T-helper 17 cell (primary cell): Measurements from ENCODE around the gene TSKS. TPM values are rescaled to one million over a fixed set of nuclear protein-coding genes. Genes with fewer than 3 reads are reported as not detected.

ENCODE experiments used
- ATAC-seq: fragments of 150-1000 bp; cut with Tn5 transposase; 2 replicates; pipeline ENCODE4 v1.10.0; 2021; ENCODE audit warnings: mild to moderate bottlenecking, moderate library complexity
- DNase-seq, 3 donors: peaks; one replicate each; pipeline versions ENCODE4 v3.0.0 to v3.0.0-alpha.2; 2020 to 2021
- H3K9me3 ChIP-seq: one replicate; pipeline ENCODE4 v1.7.0; 2013; ENCODE audit warnings: low read length, mild to moderate bottlenecking; ENCODE audit not compliant: control insufficient read depth, poor library complexity, severe bottlenecking
- H3K27ac Mint-ChIP-seq: one replicate; pipeline ENCODE4 v1.8.0; 2022; ENCODE audit warnings: mild to moderate bottlenecking, moderate library complexity, mixed read lengths
- H3K27me3 Mint-ChIP-seq: one replicate; pipeline ENCODE4 v1.8.0; 2022; ENCODE audit warnings: mixed read lengths
- H3K36me3 Mint-ChIP-seq: one replicate; pipeline ENCODE4 v1.8.0; 2022; ENCODE audit warnings: low read depth, mixed read lengths
- H3K4me1 Mint-ChIP-seq: one replicate; pipeline ENCODE4 v1.8.0; 2022; ENCODE audit warnings: mild to moderate bottlenecking, mixed read lengths
- H3K4me3 Mint-ChIP-seq: one replicate; pipeline ENCODE4 v1.8.0; 2022; ENCODE audit warnings: mild to moderate bottlenecking, moderate library complexity, mixed read lengths
- total RNA-seq, 4 donors: library from RNA in 2 of 4; stranded (reverse) in 2 of 4; gene quantifications; one replicate each; pipeline ENCODE4 v1.2.3 and lab custom pipeline; 2022 to 2026

Gene TSKS
- total RNA-seq, 2 donors from 2014 or later = 0.87 to 1.9 TPM

DNA sequence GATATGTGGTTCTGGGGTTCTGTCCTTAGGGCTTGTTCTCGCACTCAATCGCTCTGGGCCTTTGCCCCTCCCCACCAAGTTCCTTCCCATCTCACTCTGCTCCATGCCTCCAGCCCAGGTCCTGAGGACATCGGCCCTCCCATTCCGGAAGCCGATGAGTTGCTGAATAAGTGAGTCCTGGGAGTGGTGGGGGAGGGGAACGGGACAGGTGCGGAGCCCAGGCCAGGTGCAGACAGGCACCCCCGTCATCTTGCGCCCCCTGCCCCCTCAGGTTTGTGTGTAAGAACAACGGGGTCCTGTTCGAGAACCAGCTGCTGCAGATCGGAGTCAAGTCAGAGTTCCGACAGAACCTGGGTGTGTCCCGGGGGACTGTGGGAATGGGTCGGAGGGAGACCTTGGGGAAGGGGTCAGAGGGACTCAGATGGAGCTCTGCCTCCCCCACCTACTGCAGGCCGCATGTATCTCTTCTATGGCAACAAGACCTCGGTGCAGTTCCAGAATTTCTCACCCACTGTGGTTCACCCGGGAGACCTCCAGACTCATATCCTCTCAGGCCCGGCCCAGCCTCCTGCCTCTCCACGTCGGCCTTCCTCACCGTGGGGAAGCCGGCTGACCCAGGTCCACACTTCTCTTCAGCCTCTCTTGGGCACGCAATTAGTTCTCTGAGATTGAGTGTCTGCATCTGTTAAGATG, 39.9 kb upstream of the TSKS start:
- ATAC-seq (no peak), DNase-seq (no peak)
- H3K27ac Mint-ChIP-seq = no peak overlapping the region
- H3K27me3 Mint-ChIP-seq = no peaks in the 10 kb centered on the region
- H3K4me1 Mint-ChIP-seq = peaks cover 4% of the 10 kb centered on the region
- peaks cover 3% of the 10 kb centered on the region for H3K36me3 Mint-ChIP-seq
- H3K9me3 ChIP-seq = no peaks in the 10 kb centered on the region
- no peak overlapping the region for H3K4me3 Mint-ChIP-seq

DNA sequence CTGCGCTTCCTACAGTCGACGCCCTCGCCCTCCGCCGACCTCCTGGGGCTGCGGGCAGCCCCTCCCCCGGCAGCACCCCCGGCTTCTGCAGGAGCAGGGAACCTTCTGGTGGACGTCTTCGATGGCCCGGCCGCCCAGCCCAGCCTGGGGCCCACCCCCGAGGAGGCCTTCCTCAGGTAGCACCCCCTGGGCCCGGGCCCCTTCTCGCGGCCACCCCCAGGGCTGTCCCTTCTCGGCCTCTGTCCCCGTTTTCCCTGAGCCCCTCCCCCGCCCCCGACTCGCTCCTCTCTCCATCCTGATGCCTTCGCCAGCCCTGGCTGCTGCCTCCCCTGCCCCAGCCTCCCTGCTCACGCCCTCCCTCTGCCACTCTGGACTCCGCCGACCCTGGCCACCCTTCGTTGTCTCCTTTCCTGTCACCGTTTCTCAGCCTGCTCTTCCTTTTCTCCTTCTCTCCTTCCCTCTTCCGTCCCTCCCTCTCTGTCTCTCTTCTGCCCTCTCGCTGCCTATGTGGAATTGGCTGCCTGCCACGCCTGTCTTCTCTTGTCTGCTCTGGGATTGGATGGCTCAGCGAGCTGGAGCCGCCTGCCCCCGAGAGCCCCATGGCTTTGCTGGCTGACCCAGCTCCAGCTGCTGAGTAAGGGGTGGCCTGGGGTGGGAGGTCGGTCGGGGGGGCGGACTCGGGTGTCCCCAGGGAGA, 39.0 kb upstream of the TSKS start:
- H3K9me3 ChIP-seq = no peaks in the 10 kb centered on the region
- Mint-ChIP-seq H3K27me3 (no peaks in the 10 kb centered on the region), H3K27ac (no peak overlapping the region), H3K4me1 (peaks cover 3% of the 10 kb centered on the region), H3K36me3 (peaks cover 3% of the 10 kb centered on the region), H3K4me3 (no peak overlapping the region)
- no peak for DNase-seq
- ATAC-seq = no peak

DNA sequence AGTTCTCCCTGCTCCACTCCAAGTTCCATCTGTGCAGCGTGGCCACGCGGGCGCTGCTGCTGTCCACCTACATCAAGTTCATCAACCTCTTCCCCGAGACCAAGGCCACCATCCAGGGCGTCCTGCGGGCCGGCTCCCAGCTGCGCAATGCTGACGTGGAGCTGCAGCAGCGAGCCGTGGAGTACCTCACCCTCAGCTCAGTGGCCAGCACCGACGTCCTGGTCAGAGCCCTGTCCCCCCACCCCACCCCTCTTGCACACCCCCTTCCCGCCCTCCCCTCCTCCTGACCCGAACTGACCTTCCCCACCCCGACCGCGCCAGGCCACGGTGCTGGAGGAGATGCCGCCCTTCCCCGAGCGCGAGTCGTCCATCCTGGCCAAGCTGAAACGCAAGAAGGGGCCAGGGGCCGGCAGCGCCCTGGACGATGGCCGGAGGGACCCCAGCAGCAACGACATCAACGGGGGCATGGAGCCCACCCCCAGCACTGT, 38.3 kb upstream of the TSKS start:
- ATAC-seq = no peak
- no peak overlapping the region for H3K4me3 Mint-ChIP-seq
- H3K27ac Mint-ChIP-seq = no peak overlapping the region
- H3K27me3 Mint-ChIP-seq = no peaks in the 10 kb centered on the region
- H3K9me3 ChIP-seq = no peaks in the 10 kb centered on the region
- H3K4me1 Mint-ChIP-seq = peaks cover 3% of the 10 kb centered on the region
- peaks cover 3% of the 10 kb centered on the region for H3K36me3 Mint-ChIP-seq
- DNase-seq = no peak

DNA sequence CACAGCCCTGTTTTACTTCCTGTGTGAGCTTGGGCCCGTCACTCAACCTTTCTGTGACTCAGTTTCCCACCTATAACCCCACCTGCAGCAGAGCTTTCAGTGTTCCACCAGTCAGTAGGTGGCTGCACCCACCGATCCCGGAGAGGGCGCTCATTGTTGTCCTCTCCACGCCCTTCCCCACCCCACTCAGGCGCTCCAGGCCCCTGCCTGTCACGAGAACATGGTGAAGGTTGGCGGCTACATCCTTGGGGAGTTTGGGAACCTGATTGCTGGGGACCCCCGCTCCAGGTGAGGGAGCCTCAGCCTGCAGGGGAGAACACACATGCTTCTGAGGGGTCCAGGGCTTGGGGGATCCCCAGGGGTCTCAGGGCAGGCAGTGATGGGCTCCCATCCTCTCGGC, 37.7 kb upstream of the TSKS start:
- Mint-ChIP-seq H3K27me3 (no peaks in the 10 kb centered on the region), H3K36me3 (no peaks in the 10 kb centered on the region), H3K4me3 (no peak overlapping the region), H3K4me1 (no peaks in the 10 kb centered on the region), H3K27ac (no peak overlapping the region)
- DNase-seq (no peak), ATAC-seq (no peak)
- H3K9me3 ChIP-seq = no peaks in the 10 kb centered on the region

DNA sequence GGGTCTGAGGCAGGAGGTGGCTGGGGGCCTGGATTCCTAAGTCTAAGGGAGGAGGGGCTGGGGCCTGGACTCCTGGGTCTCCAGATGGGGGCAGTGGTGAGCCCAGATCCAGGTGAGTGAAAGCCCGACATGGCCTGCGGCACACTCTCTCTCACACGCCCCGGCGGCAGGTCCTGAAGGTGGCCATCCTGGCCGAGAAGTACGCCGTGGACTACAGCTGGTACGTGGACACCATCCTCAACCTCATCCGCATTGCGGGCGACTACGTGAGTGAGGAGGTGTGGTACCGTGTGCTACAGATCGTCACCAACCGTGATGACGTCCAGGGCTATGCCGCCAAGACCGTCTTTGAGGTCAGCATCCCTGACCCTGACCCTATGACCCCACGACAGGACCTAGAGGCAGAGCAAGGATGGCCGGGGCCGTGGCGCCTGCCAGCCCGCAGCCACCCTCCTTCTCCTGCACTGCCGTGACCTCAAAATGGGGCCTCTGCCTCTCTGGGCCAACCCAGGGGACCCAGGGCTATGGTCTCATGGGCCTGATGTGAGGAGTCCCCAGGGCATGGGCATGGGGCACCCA, 36.8 kb upstream of the TSKS start:
- ATAC-seq = peak; percentile 30
- Mint-ChIP-seq H3K4me3 (no peak overlapping the region), H3K27me3 (no peaks in the 10 kb centered on the region), H3K4me1 (no peaks in the 10 kb centered on the region), H3K27ac (no peak overlapping the region), H3K36me3 (no peaks in the 10 kb centered on the region)
- H3K9me3 ChIP-seq = no peaks in the 10 kb centered on the region
- no peak for DNase-seq

DNA sequence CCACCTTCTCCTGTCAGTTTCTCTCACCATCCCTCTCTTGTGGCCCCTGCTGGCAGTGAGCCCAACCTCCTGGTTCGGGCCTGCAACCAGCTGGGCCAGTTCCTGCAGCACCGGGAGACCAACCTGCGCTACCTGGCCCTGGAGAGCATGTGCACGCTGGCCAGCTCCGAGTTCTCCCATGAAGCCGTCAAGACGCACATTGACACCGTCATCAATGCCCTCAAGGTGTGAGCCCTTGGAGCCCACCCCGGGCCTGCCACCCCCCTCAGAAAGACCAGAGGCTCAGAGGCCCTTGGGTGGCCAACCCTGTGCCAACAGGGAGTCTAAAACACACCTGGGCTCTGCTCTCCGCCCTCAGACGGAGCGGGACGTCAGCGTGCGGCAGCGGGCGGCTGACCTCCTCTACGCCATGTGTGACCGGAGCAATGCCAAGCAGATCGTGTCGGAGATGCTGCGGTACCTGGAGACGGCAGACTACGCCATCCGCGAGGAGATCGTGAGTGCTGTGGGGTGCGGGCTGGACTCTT, 36.2 kb upstream of the TSKS start:
- no peaks in the 10 kb centered on the region for H3K27me3 Mint-ChIP-seq
- DNase-seq (no peak), ATAC-seq (no peak)
- H3K4me3 Mint-ChIP-seq = no peak overlapping the region
- H3K9me3 ChIP-seq = no peaks in the 10 kb centered on the region
- no peaks in the 10 kb centered on the region for H3K4me1 Mint-ChIP-seq
- no peak overlapping the region for H3K27ac Mint-ChIP-seq
- H3K36me3 Mint-ChIP-seq = no peaks in the 10 kb centered on the region

DNA sequence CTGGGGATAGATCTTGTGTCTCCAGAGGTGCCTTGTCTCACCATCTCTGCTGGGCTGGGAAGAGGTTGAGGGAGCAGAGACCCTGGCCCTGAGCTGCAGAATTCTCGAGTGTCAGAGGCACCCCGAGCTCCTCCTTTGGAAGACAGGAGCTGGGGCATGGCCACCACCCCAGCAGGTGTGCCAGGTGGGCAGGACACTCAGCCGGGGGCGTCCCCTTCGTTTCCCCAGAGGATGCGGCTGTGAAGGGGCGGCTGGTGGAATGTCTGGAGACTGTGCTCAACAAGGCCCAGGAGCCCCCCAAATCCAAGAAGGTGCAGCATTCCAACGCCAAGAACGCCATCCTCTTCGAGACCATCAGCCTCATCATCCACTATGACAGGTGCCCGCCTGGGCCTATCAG, 35.5 kb upstream of the TSKS start:
- Mint-ChIP-seq H3K27ac (no peak overlapping the region), H3K27me3 (no peaks in the 10 kb centered on the region), H3K4me1 (no peaks in the 10 kb centered on the region), H3K4me3 (no peak overlapping the region), H3K36me3 (peaks cover under 1% of the 10 kb centered on the region)
- DNase-seq = no peak
- ATAC-seq = no peak
- no peaks in the 10 kb centered on the region for H3K9me3 ChIP-seq

DNA sequence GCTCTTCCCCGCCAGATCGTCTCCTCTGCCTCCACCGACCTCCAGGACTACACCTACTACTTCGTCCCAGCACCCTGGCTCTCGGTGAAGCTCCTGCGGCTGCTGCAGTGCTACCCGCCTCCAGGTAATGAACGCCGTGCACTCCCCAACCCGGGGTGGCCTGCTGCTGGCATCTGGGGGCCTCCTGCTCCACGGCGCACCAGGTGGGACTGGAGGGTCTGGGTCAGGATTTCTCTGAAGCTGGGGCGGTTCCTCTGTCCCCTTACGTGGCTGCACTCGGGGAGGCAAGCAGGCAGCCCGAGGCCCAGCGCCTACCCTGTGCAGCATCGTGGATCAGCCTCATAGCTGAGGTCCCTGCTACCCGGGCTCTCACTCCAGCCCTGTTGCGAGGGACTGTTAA, 32.5 kb upstream of the TSKS start:
- ATAC-seq = no peak
- Mint-ChIP-seq H3K4me1 (peaks cover 2% of the 10 kb centered on the region), H3K27me3 (no peaks in the 10 kb centered on the region), H3K27ac (no peak overlapping the region), H3K4me3 (no peak overlapping the region), H3K36me3 (peaks cover 4% of the 10 kb centered on the region)
- DNase-seq = no peak
- H3K9me3 ChIP-seq = no peaks in the 10 kb centered on the region

DNA sequence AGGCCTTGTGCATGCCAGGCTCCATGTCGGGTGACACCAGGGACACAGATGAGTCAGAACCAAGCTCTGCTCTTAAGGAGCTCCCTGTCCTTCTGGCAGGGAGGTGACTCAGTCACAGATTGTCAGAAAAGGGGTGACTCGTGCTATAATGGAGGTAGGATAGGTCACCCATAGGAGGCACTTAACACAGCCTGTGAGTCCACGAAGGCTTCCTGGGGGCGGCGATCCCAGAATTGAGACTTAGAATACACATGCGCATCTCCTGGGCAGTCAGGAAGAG, 30.4 kb upstream of the TSKS start:
- no peak for ATAC-seq
- H3K4me1 Mint-ChIP-seq = peaks cover 4% of the 10 kb centered on the region
- no peak for DNase-seq
- H3K4me3 Mint-ChIP-seq = no peak overlapping the region
- no peaks in the 10 kb centered on the region for H3K9me3 ChIP-seq
- H3K36me3 Mint-ChIP-seq = peaks cover 4% of the 10 kb centered on the region
- no peak overlapping the region for H3K27ac Mint-ChIP-seq
- no peaks in the 10 kb centered on the region for H3K27me3 Mint-ChIP-seq

DNA sequence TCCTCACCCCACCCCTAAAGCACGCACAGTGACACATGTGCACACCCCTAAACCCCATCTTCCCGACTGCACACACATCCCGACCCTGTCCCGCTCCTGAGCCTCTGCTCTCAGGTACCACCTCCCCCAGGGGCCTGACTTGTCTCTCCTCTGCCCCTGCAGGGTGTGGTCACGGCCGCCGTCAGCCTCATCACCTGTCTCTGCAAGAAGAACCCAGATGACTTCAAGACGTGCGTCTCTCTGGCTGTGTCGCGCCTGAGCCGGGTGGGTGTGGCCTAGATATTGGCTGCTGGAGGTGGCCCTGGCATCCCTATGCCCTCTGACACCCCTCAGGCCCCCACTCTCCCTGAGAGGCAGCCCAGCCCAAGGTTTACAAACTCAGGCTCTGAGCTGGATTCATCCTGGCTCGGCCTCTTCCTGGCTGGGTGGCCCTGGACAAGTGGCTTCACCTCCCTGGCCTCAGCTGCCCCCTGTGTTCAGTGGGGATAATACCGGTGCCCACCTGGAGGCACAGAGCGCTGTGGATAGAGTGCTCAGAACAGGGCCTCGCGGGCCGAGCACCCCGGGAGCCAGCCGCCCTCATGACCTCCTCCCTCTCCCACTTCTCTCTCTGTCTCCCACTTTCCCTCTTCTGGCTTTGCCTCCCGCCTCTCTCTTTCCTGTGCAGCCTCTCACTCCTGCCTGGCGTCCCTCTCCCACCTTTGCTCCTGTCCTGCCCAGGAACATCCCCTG, 29.9 kb upstream of the TSKS start:
- Mint-ChIP-seq H3K27me3 (no peaks in the 10 kb centered on the region), H3K27ac (no peak overlapping the region), H3K4me1 (peaks cover 4% of the 10 kb centered on the region), H3K36me3 (peaks cover 7% of the 10 kb centered on the region), H3K4me3 (no peak overlapping the region)
- H3K9me3 ChIP-seq = no peaks in the 10 kb centered on the region
- DNase-seq (no peak), ATAC-seq (no peak)

DNA sequence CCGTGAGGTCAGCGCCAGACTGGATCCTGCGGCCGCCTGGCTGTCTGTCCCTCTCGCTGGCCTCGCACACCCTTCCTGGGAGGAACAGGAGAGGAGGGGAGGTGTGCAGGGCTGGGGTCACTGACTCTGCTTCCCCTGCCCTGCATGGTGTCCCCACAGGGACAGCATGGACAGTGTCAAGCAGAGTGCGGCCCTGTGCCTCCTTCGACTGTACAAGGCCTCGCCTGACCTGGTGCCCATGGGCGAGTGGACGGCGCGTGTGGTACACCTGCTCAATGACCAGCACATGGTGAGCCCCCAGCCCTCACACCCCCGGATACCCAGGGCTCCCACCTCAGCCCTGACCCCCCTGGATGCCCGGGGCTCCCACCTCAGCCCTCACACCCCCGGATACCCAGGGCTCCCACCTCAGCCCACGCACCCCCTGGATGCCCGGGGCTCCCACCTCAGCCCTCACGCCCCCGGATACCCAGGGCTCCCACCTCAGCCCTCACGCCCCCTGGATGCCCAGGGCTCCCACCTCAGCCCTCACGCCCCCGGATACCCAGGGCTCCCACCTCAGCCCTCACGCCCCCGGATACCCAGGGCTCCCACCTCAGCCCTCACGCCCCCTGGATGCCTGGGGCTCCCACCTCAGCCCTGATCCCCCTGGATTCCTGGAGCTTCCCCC, 28.8 kb upstream of the TSKS start:
- H3K9me3 ChIP-seq = no peaks in the 10 kb centered on the region
- Mint-ChIP-seq H3K4me1 (peaks cover 4% of the 10 kb centered on the region), H3K27me3 (no peaks in the 10 kb centered on the region), H3K36me3 (peaks cover 7% of the 10 kb centered on the region), H3K4me3 (no peak overlapping the region), H3K27ac (no peak overlapping the region)
- ATAC-seq (no peak), DNase-seq (no peak)

DNA sequence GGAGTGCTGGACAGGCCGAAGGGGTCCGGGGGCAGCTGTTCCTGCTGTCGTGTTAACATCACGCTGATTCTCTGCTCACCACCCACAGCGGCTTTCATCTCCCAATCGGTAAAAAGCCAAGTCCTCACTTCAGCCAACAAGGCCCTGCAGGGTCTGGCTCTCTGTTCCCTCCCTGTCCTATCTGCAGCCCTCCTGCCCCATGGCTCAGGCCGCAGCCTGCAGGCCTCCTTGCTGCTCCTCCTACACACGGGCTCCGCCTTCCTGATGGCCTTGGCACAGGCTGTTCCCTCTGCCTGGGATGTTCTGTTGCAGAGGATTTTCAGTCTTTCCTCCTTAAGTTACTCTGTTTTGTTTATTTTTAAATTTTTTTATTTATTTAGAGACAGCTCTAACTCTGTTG, 27.8 kb upstream of the TSKS start:
- no peak overlapping the region for H3K4me3 Mint-ChIP-seq
- DNase-seq (no peak), ATAC-seq (no peak)
- no peaks in the 10 kb centered on the region for H3K27me3 Mint-ChIP-seq
- peak overlapping the region; percentile 37 for H3K27ac Mint-ChIP-seq
- no peaks in the 10 kb centered on the region for H3K9me3 ChIP-seq
- H3K4me1 Mint-ChIP-seq = peaks cover 9% of the 10 kb centered on the region
- peaks cover 7% of the 10 kb centered on the region for H3K36me3 Mint-ChIP-seq

DNA sequence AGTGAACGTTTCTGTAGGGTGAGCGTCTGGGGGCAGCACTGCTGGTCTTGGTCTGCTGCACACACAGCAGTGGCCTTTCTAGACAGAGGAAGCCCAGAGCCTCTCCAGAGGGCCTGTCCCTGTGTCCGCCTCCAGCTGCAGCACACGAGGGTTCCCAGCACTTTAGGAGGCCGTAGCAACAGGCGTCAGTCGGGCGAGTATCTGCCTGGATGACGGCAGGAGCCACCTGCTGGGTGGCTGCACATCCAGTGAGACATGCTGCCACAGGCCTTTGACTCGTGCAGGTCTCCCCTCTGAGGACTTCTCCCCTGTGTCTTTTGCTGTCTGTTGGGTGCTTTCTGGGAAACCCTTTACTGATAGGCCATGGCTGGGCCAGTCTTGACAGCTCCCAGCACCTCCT, 25.8 kb upstream of the TSKS start:
- peaks cover 13% of the 10 kb centered on the region for H3K36me3 Mint-ChIP-seq
- no peak overlapping the region for H3K27ac Mint-ChIP-seq
- no peak for DNase-seq
- no peaks in the 10 kb centered on the region for H3K9me3 ChIP-seq
- no peaks in the 10 kb centered on the region for H3K27me3 Mint-ChIP-seq
- H3K4me3 Mint-ChIP-seq = no peak overlapping the region
- no peak for ATAC-seq
- H3K4me1 Mint-ChIP-seq = peaks cover 9% of the 10 kb centered on the region
